HL-60 (cell line): ENCODE measurements around the gene GRIK1.

Experiments
- DNase-seq, 2 experiments: peaks; one replicate each; pipeline ENCODE4 v3.0.0-alpha.2; 2010 to 2020; ENCODE audit warnings: low read depth in 1 of 2, low spot score in 1 of 2
- H3K27ac ChIP-seq: fragments of 250-450 bp; sonication (Bioruptor Pico); replicated peaks from 2 replicates; pipeline ENCODE4 v1.5.1; 2020; ENCODE audit warnings: mild to moderate bottlenecking, moderate library complexity
- H3K27me3 ChIP-seq: fragments of 250-450 bp; sonication (Bioruptor Pico); 2 replicates; pipeline ENCODE4 v1.5.1; 2021; ENCODE audit warnings: mild to moderate bottlenecking, moderate library complexity; ENCODE audit not compliant: insufficient read depth, poor library complexity, severe bottlenecking
- H3K4me3 ChIP-seq: replicated peaks from 2 replicates; pipeline ENCODE4 v1.5.1; 2011; ENCODE audit warnings: mild to moderate bottlenecking, control low read depth, low read length; ENCODE audit not compliant: insufficient read depth
- GABPA ChIP-seq: IDR thresholded peaks from 2 replicates; pipeline ENCODE4 v1.6.1; 2012; ENCODE audit warnings: low read depth
- POLR2AphosphoS5 ChIP-seq: IDR thresholded peaks from 2 replicates; pipeline ENCODE4 v1.6.1; 2012; ENCODE audit warnings: low read depth
- SPI1 ChIP-seq: IDR thresholded peaks from 2 replicates; pipeline ENCODE4 v1.6.1; 2012; ENCODE audit warnings: low read depth, mild to moderate bottlenecking, borderline replicate concordance
- TF ChIP-seq, protein P1 (sequence below): IDR thresholded peaks from 2 replicates; pipeline ENCODE4 v1.6.1; 2012; ENCODE audit warnings: low read depth; ENCODE audit not compliant: insufficient replicate concordance
- TF ChIP-seq, protein P2 (sequence below): IDR thresholded peaks from one replicate; pipeline ENCODE4 v1.5.1; 2011; ENCODE audit warnings: low read length, control low read depth, inconsistent platforms; ENCODE audit not compliant: insufficient read depth

The GRIK1 gene

DNA sequence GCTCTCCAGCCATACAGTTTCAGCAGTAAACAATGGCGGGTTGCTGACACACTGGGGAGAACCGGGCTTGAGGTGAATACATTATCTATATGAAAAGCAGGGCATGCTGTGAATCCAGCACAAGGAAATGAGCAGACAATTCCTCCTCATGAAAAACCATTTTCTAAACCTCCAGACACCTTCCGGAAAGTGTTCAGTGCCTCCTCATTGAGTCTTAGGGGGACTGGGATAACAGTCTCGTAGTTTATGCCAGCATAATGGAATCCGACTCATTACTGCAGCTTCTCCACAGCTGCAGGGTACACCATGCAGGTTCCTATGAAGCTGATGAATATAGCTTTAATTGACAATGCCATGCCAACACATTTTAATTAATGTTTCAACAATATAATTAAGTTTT lies 356.9 kb downstream of the GRIK1 start:
- Histone ChIP-seq H3K27ac (no peak overlapping the region), H3K4me3 (no peak overlapping the region), H3K27me3 (no peaks in the 10 kb centered on the region)
- DNase-seq: no peak
- TF ChIP-seq POLR2AphosphoS5: no peak
- no peak for TF ChIP-seq SPI1
- TF ChIP-seq, protein P1, sequence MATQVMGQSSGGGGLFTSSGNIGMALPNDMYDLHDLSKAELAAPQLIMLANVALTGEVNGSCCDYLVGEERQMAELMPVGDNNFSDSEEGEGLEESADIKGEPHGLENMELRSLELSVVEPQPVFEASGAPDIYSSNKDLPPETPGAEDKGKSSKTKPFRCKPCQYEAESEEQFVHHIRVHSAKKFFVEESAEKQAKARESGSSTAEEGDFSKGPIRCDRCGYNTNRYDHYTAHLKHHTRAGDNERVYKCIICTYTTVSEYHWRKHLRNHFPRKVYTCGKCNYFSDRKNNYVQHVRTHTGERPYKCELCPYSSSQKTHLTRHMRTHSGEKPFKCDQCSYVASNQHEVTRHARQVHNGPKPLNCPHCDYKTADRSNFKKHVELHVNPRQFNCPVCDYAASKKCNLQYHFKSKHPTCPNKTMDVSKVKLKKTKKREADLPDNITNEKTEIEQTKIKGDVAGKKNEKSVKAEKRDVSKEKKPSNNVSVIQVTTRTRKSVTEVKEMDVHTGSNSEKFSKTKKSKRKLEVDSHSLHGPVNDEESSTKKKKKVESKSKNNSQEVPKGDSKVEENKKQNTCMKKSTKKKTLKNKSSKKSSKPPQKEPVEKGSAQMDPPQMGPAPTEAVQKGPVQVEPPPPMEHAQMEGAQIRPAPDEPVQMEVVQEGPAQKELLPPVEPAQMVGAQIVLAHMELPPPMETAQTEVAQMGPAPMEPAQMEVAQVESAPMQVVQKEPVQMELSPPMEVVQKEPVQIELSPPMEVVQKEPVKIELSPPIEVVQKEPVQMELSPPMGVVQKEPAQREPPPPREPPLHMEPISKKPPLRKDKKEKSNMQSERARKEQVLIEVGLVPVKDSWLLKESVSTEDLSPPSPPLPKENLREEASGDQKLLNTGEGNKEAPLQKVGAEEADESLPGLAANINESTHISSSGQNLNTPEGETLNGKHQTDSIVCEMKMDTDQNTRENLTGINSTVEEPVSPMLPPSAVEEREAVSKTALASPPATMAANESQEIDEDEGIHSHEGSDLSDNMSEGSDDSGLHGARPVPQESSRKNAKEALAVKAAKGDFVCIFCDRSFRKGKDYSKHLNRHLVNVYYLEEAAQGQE: no peak
- TF ChIP-seq, protein P2, sequence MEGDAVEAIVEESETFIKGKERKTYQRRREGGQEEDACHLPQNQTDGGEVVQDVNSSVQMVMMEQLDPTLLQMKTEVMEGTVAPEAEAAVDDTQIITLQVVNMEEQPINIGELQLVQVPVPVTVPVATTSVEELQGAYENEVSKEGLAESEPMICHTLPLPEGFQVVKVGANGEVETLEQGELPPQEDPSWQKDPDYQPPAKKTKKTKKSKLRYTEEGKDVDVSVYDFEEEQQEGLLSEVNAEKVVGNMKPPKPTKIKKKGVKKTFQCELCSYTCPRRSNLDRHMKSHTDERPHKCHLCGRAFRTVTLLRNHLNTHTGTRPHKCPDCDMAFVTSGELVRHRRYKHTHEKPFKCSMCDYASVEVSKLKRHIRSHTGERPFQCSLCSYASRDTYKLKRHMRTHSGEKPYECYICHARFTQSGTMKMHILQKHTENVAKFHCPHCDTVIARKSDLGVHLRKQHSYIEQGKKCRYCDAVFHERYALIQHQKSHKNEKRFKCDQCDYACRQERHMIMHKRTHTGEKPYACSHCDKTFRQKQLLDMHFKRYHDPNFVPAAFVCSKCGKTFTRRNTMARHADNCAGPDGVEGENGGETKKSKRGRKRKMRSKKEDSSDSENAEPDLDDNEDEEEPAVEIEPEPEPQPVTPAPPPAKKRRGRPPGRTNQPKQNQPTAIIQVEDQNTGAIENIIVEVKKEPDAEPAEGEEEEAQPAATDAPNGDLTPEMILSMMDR: no peak
- TF ChIP-seq GABPA: no peak

DNA sequence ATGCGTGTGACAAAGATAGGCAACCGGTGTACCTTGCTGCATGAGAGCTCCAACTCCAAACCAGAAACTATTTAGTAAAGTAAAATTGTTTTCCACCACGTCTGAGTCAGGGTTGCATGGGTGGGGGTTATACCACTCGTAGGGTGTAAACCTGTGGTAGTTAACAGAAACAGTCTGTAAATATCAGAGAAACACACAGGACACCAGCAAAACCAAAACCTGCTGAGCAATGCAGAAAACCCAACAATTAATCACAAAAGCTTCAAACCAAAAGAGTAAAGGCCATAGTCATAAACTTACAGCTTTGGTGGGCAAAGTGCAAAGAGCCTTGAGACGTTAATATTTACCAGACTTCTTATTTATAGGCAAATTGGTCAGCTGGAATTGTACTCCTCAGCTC lies 358.4 kb downstream of the GRIK1 start:
- Histone ChIP-seq H3K27ac (no peak overlapping the region), H3K4me3 (no peak overlapping the region), H3K27me3 (no peaks in the 10 kb centered on the region)
- no peak for DNase-seq
- TF ChIP-seq SPI1 (no peak), POLR2AphosphoS5 (no peak), GABPA (no peak)
- TF ChIP-seq, protein P1: no peak
- TF ChIP-seq, protein P2: no peak

DNA sequence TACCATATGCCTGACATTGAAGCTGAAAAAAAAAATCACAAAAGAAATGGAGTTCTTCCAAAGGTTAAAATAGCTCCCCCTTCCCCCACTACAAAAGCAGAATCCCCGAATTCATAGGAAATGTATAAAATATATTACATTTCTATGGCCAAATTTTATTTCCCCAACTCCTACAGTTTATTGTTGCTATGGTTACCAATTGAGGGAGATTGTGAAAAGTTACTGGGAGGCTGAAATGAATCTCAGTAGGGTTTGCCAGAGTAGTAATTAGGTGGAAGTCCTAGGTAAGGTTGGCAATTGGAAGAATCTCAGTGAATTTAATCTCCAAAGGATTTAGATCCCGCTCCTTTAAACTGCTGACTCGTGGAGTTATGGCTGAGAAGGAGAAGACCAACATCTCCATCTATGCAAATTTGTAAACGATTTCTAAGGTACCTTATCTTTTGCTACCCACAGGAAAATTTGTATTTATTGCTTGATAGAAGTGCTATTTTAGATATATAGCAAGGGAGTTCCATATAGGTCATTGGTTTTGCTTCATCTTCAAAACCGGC lies 359.0 kb downstream of the GRIK1 start:
- TF ChIP-seq POLR2AphosphoS5 (no peak), SPI1 (no peak), GABPA (no peak)
- TF ChIP-seq, protein P1: no peak
- TF ChIP-seq, protein P2: no peak
- Histone ChIP-seq H3K27me3 (no peaks in the 10 kb centered on the region), H3K4me3 (no peak overlapping the region), H3K27ac (no peak overlapping the region)
- DNase-seq: no peak
